Measurements from ENCODE around the gene LRRC63. TPM values are rescaled to one million over a fixed set of nuclear protein-coding genes. Genes with fewer than 3 reads are reported as not detected.

Gene LRRC63
- 0.08 TPM in 1 of 5 replicates, not detected in the others for total RNA-seq (2022; extraction: Qiagen RNA extraction)

GRCh38 chr13:46211483-46212351 is at the start of gene LRRC63:
Gene LRRC63, plus strand, starts transcription at chr13:46211928. Its CDS starts 1,107 bp downstream, at chr13:46213035.

GRCh38 chr13:46181840-46182490 is 29.8 kb upstream of the LRRC63 start, which contains the start of gene LCP1:
Gene LCP1, minus strand, starts transcription at chr13:46182177. Its CDS starts 22,515 bp downstream, at chr13:46159662.

Other genes with a start within 250 kb of the LRRC63 start
- gene ZC3H13, start 159.2 kb upstream of the LRRC63 start, total RNA-seq (2022; extraction: Qiagen RNA extraction) = 11.6 to 17.8 TPM (median 14.4 TPM) in 5 replicates
- 0.08 to 0.09 TPM in 2 of 5 replicates, not detected in the others for gene CPB2, start 106.9 kb upstream of the LRRC63 start, total RNA-seq (2022; extraction: Qiagen RNA extraction)
- gene LCP1, start 29.8 kb upstream of the LRRC63 start, total RNA-seq (2022; extraction: Qiagen RNA extraction) = 0.07 to 0.19 TPM (median 0.15 TPM) in 5 replicates
- gene RUBCNL, start 175.3 kb downstream of the LRRC63 start, total RNA-seq (2022; extraction: Qiagen RNA extraction) = 0.08 to 0.18 TPM (median 0.09 TPM) in 5 replicates

Measured in A549 treated with AZD2906 at 1 μM for 4 hours (cell line).